ENCODE measurements around the gene POLR3K.

POLR3K gene

GRCh38 chr16:74747-75334 lies 21.4 kb upstream of the POLR3K start:
- peaks cover 13 to 78% (median 76%) of the 10 kb centered on the region in 4 donors for H3K4me1 ChIP-seq
- TF ChIP-seq, protein P1, sequence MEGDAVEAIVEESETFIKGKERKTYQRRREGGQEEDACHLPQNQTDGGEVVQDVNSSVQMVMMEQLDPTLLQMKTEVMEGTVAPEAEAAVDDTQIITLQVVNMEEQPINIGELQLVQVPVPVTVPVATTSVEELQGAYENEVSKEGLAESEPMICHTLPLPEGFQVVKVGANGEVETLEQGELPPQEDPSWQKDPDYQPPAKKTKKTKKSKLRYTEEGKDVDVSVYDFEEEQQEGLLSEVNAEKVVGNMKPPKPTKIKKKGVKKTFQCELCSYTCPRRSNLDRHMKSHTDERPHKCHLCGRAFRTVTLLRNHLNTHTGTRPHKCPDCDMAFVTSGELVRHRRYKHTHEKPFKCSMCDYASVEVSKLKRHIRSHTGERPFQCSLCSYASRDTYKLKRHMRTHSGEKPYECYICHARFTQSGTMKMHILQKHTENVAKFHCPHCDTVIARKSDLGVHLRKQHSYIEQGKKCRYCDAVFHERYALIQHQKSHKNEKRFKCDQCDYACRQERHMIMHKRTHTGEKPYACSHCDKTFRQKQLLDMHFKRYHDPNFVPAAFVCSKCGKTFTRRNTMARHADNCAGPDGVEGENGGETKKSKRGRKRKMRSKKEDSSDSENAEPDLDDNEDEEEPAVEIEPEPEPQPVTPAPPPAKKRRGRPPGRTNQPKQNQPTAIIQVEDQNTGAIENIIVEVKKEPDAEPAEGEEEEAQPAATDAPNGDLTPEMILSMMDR (IDR thresholded peaks at IDR 0.05) = no peak
- no peaks in the 10 kb centered on the region for H3K27me3 ChIP-seq
- DNase-seq = no peak
- peak overlapping the region; percentile 98 to 100 for H3K27ac ChIP-seq
- H3K9me3 ChIP-seq = no peaks in the 10 kb centered on the region
- no peak overlapping the region for H3K4me3 ChIP-seq
- peaks cover 4 to 7% (median 6%) of the 10 kb centered on the region in 3 donors for H3K36me3 ChIP-seq
- intact Hi-C loops (cut with DNase I; ENCODE audit: low total_unique reads) = no loop called here

DNA sequence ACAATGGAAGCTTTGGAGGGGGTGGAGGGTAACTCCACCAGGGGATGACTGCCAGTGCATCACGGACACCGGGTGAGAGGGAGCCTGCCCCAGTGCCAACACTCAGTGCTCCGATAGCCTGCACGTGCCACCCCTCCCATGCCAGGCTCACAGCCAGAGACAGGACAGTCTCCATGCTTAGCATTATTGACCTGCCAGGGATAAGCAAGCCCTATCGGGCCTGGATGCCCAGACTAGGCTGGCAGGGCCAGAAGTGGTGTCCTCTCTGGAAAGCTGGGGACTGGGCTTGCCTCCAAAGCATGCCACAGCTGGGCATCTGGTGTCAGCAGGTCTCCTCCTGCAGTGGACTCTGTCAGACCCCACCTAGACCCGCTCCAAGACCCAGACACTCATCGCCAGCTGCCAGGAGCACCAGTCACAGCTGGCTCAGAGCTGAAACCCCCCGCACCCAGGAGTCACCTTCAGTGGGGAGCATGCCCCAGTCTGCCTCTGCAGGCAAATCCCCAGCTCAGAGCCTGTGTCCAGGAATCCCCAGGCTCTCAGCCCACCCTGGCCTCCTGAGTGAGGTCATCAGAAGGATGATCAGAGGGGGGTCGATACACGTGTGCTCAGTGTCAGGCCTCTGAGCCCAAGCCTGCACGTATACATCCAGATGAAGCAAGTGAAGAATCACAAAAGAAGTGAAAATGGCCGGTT lies 20.8 kb upstream of the POLR3K start:
- H3K4me1 ChIP-seq = peaks cover 13 to 78% (median 76%) of the 10 kb centered on the region in 4 donors
- H3K27ac ChIP-seq = peak overlapping the region; percentile 93 to 100
- no peak overlapping the region for H3K4me3 ChIP-seq
- H3K27me3 ChIP-seq = no peaks in the 10 kb centered on the region
- TF ChIP-seq, protein P1 (IDR thresholded peaks at IDR 0.05) = no peak
- DNase-seq = no peak
- peaks cover 0 to under 1% (median 0%) of the 10 kb centered on the region in 3 donors for H3K36me3 ChIP-seq
- no peaks in the 10 kb centered on the region for H3K9me3 ChIP-seq
- intact Hi-C loops (cut with DNase I; ENCODE audit: low total_unique reads) = no loop called here

- peaks cover 13 to 85% (median 82%) of the 10 kb centered on the region in 4 donors for H3K4me1 ChIP-seq
These were observed 19.4 kb upstream of the POLR3K start, which contains the start of gene RHBDF1 for GRCh38 chr16:72561-73548. TSS of gene RHBDF1 (minus strand) at chr16:72631. CDS start at chr16:65015, 7,616 bp downstream.

GRCh38 chr16:71540-72401 lies 18.4 kb upstream of the POLR3K start:
- H3K36me3 ChIP-seq = no peaks in the 10 kb centered on the region
- TF ChIP-seq, protein P1 (IDR thresholded peaks at IDR 0.05) = peak in 1 of 2 experiments; percentile 35
- H3K27ac ChIP-seq = peak overlapping the region; percentile 93 to 97
- H3K27me3 ChIP-seq = no peaks in the 10 kb centered on the region
- intact Hi-C loops (cut with DNase I; ENCODE audit: low total_unique reads) = no loop called here
- peak; percentile 91 to 93 for DNase-seq
- peaks cover 9 to 86% (median 84%) of the 10 kb centered on the region in 4 donors for H3K4me1 ChIP-seq
- H3K9me3 ChIP-seq = no peaks in the 10 kb centered on the region
- H3K4me3 ChIP-seq = peak overlapping the region; percentile 85 to 89

More at GRCh38 chr16:72561-73548, 19.4 kb upstream of the POLR3K start, which contains the start of gene RHBDF1:
- DNase-seq = no peak
- Histone ChIP-seq H3K9me3 (no peaks in the 10 kb centered on the region), H3K4me3 (peak within 1 kb of the TSS; percentile 85 to 89), H3K36me3 (no peaks in the 10 kb centered on the region), H3K27ac (peak within 1 kb of the TSS; percentile 93 to 100), H3K27me3 (no peaks in the 10 kb centered on the region)
- intact Hi-C loops (cut with DNase I; ENCODE audit: low total_unique reads) = no loop called here
- TF ChIP-seq, protein P1 (IDR thresholded peaks at IDR 0.05) = no peak

All from tibial artery (tissue), 4 donors.